Stimulated activated CD4-positive, alpha-beta T cell treated with anti-CD3 and anti-CD28 coated beads, TNF-alpha, amount 100 ng/mL, for 4 hours (primary cell): Measurements from ENCODE around the gene GPS1.
"Not testable (repeated sequence)": the region's sequence is repeated elsewhere in the genome, so short reads cannot be mapped to it uniquely, and the experiment has no call there.

ENCODE experiments used
- DNase-seq, 3 experiments: peaks; one replicate each; pipeline ENCODE4 v3.0.0-alpha.2; 2020; ENCODE audit warnings: low read depth in 3 of 3

Gene GPS1

DNA sequence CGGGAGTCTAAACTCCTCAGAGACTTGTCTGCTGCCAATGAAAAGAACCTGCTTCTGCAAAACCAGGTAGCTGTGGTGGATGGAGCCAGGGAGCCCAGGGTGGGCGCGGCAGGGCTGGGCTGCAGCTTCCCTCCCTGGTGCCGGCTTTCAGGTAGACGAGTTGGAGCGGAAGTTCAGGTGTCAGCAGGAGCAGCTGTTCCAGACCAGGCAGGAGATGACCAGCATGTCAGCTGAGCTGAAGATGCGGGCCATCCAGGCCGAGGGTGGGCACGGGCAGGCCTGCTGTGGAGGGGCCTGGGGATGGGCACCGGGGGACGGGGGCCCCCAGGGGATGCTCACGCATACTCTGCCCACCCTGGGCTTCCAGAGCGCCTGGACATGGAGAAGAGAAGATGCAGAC lies 23.5 kb upstream of the GPS1 start:
- DNase-seq = no peak

DNA sequence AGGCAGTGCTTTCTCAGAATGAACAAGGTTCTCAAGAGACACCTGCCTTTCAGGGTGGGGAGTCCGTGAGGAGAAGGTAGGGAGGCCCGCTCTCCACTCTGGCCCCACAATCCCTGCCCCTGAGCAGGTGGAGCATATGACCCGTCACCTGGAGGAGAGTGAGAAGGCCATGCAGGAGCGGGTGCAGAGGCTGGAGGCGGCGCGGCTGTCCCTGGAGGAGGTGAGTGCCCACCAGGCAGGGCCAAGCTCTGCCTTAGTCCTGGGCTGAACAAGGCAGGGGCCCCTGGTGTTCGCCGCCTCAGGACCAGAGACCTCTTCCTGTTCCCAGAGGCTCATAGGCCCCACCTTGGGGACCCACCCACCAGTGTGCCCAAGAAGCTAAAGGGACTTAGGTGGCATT lies 22.7 kb upstream of the GPS1 start:
- no peak for DNase-seq

DNA sequence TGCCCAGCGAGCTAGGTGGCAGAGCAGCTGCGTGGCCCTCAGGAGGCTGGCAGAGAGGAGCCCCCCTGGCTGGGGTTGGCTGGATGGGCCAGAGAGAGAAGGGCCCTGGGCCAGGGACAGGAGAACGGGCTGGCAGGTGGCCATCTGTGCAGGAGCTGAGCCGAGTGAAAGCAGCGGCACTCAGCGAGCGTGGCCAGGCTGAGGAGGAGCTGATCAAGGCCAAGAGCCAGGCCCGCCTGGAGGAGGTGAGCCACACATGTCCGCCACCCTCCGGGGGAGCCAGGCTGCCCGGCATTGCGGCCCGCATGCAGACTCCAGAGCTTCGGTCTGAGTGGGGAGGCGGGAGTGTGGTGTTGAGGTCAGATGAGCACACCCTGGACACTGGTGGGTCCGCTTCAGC lies 22.3 kb upstream of the GPS1 start:
- no peak for DNase-seq

DNA sequence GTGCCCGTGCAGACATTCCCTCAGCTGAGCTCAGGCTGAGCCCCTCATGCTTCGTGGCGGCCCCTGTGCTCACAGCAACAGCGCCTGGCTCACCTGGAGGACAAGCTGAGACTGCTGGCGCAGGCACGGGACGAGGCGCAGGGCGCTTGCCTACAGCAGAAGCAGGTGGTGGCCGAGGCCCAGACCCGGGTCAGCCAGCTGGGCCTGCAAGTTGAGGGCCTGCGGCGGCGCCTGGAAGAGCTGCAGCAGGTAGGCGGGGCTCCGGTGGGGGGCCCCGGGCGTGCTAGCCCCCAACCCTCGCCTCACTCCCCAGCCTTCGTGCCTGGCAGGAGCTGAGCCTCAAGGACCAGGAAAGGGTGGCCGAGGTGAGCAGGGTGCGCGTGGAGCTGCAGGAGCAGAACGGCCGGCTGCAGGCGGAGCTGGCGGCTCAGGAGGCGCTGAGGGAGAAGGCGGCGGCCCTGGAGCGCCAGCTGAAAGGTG lies 21.7 kb upstream of the GPS1 start:
- no peak for DNase-seq

DNA sequence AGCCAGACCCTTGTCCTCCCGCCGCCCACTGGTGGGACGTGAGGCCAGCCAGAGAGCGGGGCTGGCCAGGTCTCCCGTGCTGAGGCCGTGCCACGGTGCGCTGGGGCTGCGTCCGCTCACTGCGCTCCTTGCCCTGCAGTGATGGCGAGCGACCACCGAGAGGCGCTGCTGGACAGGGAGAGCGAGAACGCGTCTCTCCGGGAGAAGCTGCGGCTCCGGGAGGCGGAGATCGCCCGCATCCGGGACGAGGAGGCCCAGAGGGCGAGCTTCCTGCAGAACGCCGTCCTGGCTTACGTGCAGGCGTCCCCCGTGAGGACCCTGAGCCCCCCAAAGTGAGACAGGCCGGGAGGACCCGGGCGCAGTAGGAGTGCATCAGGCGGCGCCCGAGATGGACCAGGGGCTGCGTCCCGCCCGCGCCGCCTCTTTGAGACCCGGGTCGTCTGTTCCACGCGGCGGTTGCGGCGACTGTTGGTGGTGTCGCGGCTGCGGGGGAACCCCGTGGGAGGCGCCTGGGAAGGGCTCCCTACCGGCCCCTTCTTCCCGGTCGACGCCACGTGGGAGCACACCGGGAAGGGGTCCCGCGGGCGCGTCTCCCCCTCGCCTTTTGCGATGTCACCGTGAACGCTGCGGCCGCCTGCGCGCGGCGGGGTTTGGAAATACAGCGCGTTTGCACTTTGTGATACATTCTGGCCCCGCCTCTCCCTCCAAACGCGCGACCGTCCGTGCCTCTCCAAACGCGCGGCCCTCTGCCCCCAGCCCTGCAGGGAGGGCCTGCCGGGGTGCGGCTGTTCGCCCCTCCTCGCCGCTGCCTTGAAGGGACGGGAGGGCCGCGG lies 21.0 kb upstream of the GPS1 start:
- DNase-seq = peak; percentile 63 to 69 (median 67)

DNA sequence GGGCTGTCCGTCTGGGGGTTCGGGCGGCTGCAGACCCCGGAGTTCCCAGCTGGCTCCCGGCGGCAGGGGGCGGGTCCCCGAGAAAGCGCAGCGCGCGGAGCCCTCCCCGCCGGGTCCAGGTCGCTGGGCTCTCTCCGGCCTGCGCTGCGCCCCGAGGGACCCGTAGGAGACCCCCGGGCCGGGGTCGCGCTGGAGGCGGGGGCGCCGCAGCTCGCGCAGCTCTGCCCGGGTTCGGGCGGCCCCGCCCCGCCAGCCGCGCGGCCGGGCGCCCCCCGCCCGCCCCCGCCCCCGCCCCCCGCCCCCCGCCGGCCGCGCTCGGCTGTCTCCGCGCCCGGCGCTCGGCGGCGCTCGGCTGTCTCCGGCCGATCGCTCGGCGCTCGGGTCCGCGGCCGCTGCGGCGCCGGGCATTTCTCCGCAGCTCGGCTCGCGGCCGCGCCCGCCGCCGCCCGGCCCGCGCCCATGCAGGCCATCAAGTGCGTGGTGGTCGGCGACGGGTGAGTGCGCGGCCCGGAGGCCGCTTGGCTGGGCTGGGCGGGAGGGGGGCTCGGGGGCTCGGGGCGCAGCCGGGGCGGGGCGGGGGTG lies 20.3 kb upstream of the GPS1 start, which contains the start of gene RAC3:
RAC3 (plus strand) TSS at position 376 of the 582 bp plus-strand sequence; CDS start at position 460, 84 bp downstream.
- no peak for DNase-seq

DNA sequence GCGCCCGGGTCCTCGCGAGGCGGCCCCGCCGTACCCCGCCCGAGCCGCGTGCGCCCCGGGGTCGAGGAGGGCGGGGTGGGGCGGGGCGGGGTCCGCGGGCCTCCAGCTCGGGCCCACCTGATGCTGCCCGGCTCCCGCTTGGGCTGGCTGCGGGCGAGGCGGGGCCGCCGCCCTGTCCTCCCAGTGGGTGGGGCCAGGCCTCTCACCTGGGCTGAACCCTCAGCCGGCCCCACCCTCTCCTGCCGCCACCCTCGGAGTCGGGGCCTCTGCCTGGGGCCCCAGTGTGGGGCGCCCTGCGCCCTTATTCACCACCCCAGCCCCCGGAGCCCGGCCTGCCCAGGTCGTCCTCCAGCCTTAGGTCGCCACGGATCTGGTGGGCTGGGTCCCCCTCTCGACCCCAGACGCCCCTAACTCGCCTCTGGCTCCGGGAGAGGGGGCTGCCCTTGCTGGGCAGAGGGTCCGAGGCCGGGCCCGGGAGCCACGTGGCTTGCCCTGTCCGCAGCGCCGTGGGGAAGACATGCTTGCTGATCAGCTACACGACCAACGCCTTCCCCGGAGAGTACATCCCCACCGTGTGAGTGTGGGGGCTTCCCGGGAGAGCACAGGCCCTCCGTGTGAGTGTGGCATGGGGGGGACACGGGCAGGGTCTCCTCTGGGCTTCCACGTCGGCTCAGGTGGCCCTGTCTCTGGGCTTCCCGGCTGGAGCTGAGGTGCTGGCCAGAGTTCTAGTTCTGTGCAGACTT lies 19.6 kb upstream of the GPS1 start:
- DNase-seq = no peak

DNA sequence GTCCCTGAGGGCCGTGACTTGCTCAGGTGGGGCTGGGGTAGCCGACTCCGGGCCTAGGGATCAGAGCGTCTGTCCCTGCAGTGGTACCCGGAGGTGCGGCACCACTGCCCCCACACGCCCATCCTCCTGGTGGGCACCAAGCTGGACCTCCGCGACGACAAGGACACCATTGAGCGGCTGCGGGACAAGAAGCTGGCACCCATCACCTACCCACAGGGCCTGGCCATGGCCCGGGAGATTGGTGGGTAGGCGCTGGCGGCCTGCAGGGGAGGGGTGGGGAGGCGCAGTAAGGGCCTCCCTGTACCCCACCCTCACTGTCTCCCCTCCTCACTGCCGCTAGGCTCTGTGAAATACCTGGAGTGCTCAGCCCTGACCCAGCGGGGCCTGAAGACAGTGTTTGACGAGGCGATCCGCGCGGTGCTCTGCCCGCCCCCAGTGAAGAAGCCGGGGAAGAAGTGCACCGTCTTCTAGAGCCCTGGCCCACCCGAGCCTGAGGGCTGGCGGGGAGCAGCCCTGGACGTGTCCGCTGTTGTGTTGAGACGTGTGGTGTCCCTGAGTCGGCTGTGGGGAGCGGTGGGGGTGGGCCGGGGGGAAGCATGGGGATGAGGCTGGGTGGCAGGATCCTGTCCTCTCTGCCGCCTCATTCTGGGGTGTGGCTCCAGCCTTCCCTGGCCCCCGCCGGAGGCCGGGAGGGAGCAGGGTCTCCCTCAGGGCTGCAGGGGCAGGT lies 18.2 kb upstream of the GPS1 start:
- no peak for DNase-seq

DNA sequence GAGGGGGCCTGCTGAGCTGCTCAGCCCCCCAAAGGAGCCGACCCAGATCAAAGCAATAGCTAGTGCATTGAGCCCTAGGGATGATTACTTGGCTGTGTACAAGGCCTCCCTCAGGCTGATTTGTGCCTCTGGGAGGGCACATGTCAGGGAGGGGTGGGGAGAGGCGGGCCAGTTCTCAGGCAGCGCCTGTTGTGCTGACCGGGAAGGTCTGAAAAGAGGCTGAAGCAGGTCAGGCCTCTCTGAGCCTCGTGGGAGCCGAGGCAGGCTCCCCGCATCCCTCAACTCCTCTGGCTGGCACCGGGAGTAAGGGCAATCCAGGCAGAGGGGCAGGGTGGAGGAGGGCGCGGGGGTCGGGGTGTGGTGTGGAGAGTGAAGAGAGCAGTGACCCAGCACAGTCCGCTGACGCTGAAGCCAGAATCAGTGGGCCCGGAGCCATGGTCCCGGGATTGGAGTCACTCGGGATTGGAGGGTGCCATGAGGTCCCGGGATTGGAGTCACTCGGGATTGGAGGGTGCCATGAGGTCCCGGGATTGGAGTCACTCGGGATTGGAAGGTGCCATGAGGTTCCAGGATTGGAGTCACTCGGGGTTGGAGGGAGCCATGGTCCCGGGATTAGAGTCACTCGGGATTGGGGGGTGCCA lies 17.2 kb upstream of the GPS1 start:
- no peak for DNase-seq

DNA sequence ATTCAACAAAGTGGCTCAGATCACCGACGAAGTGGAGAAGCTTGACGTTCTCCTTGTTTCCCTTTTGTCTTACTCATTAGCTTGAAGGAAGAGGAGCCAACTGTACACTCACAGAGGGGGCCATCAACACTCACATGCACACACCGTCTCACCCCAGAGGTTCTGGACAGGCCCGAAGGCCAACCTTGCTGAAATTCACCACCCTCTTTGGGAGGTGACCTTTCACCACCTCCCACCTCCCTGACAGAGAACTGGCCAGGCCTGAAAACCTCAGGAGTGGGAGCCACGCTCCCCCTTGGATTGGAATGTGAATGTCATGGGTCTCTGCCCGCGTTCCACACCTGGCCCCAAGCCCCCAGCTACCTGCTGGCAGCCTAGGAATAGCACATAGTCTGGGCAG lies 16.2 kb upstream of the GPS1 start:
- DNase-seq = no peak

DNA sequence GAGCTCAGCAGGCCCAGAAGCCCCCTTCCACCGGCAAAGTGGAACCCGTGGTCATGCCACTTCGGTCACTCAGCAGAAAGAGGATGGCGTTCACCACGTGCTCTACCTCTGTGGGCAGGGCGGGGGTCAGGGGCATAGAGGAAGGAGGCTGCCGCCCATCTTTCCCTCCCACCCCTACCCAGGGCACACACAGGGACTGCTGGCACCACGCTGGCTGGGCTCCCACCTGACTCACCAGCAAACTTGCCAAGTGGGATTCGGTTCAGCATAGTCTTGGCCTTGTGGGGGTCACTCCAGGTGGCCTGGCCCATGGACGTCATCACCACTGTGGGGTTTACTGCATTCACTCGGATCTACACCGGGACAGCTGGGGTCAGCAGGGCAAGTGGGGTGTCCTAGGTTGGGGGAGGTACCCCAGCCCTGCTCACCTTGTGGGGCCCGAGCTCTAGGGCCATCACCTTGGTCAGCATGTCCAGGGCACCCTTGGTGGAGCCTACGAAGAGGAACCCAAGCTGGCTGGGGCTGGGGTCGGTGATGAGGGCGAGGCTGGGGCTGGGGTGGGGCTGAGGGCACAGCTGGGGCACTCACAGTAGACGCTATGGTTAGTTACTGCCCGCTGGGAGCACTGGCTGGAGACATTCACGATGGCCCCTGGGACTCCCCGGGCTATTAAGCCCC lies 15.6 kb upstream of the GPS1 start:
- DNase-seq = no peak

DNA sequence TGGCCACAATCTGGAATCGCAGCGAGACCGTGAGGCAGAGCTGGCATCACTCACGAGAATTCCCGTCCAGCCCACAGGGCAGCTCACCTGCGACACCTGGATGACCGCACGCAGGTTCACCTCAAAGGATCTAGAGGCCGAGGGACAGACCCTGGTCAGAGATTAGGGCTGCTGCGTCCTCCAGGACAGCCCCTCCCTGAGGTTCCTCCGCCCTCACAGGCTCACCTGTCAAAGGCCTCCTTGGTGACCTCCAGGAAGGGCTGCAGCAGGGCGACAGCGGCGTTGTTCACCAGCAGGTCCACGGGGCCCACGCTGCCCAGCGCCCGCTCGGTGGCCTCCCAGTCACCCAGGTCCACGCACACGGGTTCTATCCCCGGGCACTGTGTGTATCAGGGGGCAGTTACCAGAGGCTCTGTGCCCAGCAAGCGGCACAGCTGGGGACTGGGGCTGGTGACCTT lies 15.0 kb upstream of the GPS1 start:
- DNase-seq = no peak

DNA sequence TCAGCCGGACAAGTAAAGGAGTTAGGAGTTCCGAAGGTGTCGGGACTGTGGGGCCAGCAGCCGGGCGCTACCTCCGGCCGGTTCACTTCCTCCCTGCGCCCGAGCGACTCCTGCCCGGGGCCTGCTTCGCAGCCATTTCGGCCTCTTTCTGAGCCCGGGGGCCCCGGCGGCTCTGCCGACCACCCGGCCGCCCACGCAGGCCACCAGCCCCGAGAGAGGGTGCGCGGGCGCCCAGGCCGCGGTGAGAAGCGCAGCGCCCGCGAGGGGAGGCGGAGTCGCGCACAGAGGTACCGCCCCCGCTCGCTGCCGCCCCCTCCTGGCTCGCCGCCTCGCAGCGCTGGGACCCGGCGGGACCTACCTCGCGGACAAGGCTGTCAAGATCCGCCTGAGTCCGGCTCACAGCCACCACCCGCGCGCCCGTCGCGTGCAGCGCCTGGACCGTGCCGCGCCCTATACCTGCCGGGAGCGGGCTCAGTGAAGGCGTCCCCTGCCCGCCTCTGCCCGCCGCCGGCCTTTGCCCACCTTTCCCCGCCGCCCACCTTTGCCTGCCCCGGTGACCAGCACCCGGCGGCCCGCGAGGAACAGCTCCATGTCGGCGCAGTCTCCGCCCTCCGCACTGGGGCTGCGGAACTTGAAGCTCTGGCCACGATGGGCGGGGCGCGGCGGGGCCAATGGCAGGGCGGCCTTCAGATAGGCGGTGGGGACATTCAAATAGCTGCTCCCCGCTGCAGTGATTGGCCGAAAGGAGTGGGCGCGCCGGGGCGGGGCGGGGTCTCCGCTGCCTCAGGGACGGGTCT lies 14.4 kb upstream of the GPS1 start, which contains the start of gene DCXR:
DCXR (minus strand) TSS at position 606 of the 797 bp plus-strand sequence; CDS start at position 591, 15 bp downstream.
- DNase-seq = peak; percentile 80 to 85 (median 84)

DNA sequence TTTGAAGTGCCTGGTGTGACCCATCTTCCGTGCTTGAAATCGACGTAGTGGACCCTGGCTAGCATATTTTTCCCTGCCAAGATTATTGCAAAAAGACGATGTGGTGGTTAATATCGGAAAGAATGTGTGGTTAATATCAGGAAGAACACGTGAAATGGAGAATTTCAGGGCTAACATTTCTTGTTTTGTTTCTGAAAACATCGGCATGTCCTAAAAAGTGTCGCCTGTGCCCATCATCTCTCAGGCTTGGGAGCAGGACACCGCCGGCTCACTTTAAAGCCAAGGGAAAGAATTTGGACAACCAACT lies 13.9 kb upstream of the GPS1 start:
- DNase-seq = no peak

DNA sequence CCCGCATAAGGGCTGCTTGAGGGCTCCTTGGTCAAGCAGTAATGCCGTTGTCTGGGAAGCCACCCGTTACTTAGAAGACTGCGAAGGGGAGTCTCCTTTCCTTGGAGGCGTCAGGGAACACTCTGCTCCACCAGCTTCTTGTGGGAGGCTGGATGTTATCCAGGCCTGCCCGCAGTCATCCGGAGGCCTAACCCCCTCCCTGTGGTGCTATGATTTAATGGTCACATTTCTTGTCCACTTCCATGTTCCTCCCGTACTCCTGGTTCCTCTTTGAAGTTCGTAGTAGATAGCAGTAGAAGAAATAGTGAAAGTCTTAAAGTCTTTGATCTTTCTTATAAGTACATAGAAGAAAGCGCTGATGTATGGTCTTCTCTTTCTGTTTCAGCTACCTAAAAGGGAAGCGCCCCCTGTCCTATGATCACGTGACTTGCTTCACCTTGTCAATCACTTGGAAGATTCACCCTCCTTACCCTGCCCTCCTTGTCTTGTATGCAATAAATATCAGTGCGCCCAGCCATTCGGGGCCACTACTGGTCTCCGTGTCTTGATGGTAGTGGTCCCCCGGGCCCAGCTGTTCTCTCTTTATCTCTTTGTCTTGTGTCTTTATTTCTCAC lies 12.8 kb upstream of the GPS1 start:
- not testable (repeated sequence) for DNase-seq

DNA sequence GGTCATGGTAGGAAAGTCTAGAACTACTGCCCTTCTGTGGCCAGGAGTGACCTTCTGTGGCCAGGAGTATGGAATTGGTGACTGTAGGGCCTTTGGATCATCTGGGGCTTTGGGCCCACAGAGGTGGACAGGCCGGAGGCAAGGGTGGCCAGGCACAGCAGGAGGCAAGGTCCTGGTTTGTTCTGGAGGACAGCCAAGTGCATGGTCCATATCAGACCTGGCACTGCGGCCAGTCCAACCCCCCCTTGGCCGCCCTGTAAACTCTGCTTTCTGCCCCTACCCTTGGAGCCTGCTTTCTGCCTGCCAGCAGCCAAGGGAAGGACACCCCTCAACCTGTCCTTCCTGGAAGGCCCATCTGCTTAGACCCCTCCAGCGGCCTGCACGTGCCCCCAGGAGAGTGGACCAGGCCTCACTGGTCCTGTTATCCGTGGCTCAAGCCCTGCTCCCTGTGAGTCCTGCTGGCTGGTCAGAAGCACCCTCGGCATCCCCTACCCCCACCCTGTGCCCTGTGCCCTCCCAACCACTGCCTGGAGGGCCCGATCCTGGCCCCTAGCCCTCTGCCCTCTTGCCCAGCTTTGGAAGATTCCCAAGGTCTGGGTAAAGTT lies 11.9 kb upstream of the GPS1 start:
- no peak for DNase-seq

DNA sequence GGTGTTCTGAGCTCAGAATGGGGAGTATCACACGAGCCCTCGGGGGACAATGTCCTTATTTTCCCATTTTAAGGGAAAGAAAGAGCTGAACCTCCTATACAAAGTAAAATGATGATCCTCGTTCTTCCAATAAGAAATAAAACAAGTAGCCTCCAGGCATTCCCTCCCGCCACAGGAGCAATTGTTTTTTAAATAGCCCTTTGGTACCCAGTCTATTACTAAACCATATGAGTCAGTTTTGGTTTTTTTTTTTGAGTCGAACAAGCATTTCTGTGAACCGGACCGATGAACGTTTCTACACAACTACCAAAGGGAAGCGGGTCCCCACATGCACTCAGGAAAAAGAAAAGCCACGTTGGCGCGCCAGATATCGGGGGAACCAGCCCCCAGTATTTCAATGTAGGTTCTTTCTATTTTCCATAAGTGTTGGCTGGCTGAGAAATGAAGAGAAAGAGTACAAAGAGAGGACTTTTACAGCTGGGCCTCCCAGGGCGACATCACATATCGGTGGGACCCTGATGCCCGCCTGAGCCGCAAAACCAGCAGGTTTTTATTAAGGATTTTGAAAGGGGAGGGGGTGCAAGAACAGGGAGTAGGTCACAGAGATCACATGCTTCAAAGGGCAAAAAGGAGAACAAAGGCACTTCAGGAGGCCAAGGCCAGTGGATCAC lies 10.4 kb upstream of the GPS1 start:
- DNase-seq = no peak

DNA sequence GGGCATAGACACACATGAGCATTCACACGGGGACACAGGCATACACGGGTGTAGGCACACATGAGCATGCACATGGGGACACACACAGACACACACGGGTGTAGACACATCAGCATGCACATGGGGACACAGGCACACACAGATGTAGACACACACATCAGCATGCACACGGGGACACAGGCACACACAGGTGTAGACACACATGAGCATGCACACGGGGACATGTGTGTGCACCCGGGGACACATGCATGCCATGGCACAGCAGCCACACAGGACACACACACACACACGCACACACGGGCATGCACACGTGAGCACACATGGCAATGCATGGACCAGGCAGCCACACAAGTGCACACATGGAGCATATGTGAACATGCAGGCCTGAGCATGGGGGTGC lies 9.0 kb upstream of the GPS1 start:
- no peak for DNase-seq

DNA sequence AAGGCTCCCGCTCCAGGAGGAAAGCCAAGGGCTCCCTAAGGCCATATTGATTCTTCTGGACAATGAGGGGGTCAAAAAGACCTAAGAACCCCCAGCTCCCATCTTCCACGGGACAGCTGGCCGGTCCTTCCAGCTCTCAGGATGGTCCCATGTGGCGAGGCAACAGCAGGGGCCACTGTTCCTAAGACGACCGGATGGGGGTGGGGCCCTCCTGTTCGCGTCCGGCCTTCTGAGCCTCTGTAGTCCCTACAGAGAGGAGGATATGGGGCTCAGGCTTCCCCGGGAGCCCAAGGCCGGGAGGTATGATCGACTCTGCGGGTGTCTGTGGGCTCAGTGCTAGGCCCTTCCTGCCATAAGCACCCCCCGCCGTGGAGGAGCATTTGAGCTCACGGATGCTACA lies 8.2 kb upstream of the GPS1 start:
- DNase-seq = no peak
